ENCODE measurements around the gene CNGB1.
"Not testable (repeated sequence)": the region's sequence is repeated elsewhere in the genome, so short reads cannot be mapped to it uniquely, and the experiment has no call there.

The CNGB1 gene

GRCh38 chr16:57970970-57971369 is at the start of gene CNGB1:
TSS of gene CNGB1 (minus strand) at chr16:57971128. CDS start at chr16:57967286, 3,842 bp downstream.
- DNase-seq (ENCODE audit: low spot score) = no peak

- no peak for DNase-seq (ENCODE audit: low spot score)
Measured at GRCh38 chr16:58019866-58020538, 49.1 kb upstream of the CNGB1 start.

- peak; percentile 63 for DNase-seq (ENCODE audit: low spot score)
Measured at GRCh38 chr16:58018803-58019202, 47.9 kb upstream of the CNGB1 start.

GRCh38 chr16:58016840-58017446 is 46.0 kb upstream of the CNGB1 start:
- no peak for DNase-seq (ENCODE audit: low spot score)

- DNase-seq (ENCODE audit: low spot score) = no peak
Measured at GRCh38 chr16:58013201-58013956, 42.5 kb upstream of the CNGB1 start.

GRCh38 chr16:58012481-58012880 is 41.6 kb upstream of the CNGB1 start:
- no peak for DNase-seq (ENCODE audit: low spot score)

GRCh38 chr16:58011652-58012051 is 40.7 kb upstream of the CNGB1 start:
- no peak for DNase-seq (ENCODE audit: low spot score)

- DNase-seq (ENCODE audit: low spot score) = no peak
Measured at GRCh38 chr16:58010886-58011285, 40.0 kb upstream of the CNGB1 start.

- no peak for DNase-seq (ENCODE audit: low spot score)
Measured at GRCh38 chr16:58009856-58010416, 39.0 kb upstream of the CNGB1 start.

- DNase-seq (ENCODE audit: low spot score) = not testable (repeated sequence)
Measured at GRCh38 chr16:58004736-58005135, 33.8 kb upstream of the CNGB1 start.

GRCh38 chr16:58002936-58003335 is 32.0 kb upstream of the CNGB1 start:
- no peak for DNase-seq (ENCODE audit: low spot score)

- no peak for DNase-seq (ENCODE audit: low spot score)
Measured at GRCh38 chr16:58002416-58002800, 31.5 kb upstream of the CNGB1 start.

GRCh38 chr16:58001781-58002415 is 31.0 kb upstream of the CNGB1 start:
- no peak for DNase-seq (ENCODE audit: low spot score)

- DNase-seq (ENCODE audit: low spot score) = peak; percentile 95
Measured at GRCh38 chr16:58000706-58001676, 30.1 kb upstream of the CNGB1 start, which contains the start of gene USB1. TSS of gene USB1 (plus strand) at chr16:58001407. CDS start at chr16:58001484, 77 bp downstream.

- DNase-seq (ENCODE audit: low spot score) = no peak
Measured at GRCh38 chr16:57999971-58000705, 29.2 kb upstream of the CNGB1 start, which contains the start of gene ZNF319. TSS of gene ZNF319 (minus strand) at chr16:58000672. CDS start at chr16:57998265, 2,407 bp downstream.

GRCh38 chr16:57999366-57999970 is 28.5 kb upstream of the CNGB1 start:
- no peak for DNase-seq (ENCODE audit: low spot score)

- no peak for DNase-seq (ENCODE audit: low spot score)
Measured at GRCh38 chr16:57998992-57999365, 28.1 kb upstream of the CNGB1 start.

- no peak for DNase-seq (ENCODE audit: low spot score)
Measured at GRCh38 chr16:57998486-57998885, 27.6 kb upstream of the CNGB1 start.

GRCh38 chr16:57997528-57998265 is 26.8 kb upstream of the CNGB1 start:
- DNase-seq (ENCODE audit: low spot score) = no peak
